Activated naive CD4-positive, alpha-beta T cell treated with anti-CD3 and anti-CD28 coated beads for 36 hours (primary cell): ENCODE results near the gene TAGLN. TPM values are rescaled to one million over a fixed set of nuclear protein-coding genes. Genes with fewer than 3 reads are reported as not detected.
"Not testable (repeated sequence)": the region's sequence is repeated elsewhere in the genome, so short reads cannot be mapped to it uniquely, and the experiment has no call there.

Experiments
- CTCF ChIA-PET: fragments of 350-600 bp; sonication (Branson Sonifier 250); formaldehyde crosslinking; loops from one replicate; lab custom pipeline; 2021; ENCODE audit warnings: antibody characterized with exemption; lab: Charles Lee
- DNase-seq: peaks from one replicate; pipeline ENCODE4 v3.0.0-alpha.2; 2020
- H3K27ac Mint-ChIP-seq: one replicate; pipeline ENCODE4 v1.8.0; 2021; ENCODE audit warnings: mild to moderate bottlenecking, mixed read lengths
- H3K27me3 Mint-ChIP-seq: one replicate; pipeline ENCODE4 v1.8.0; 2021; ENCODE audit warnings: low read depth, mixed read lengths
- H3K36me3 Mint-ChIP-seq: one replicate; pipeline ENCODE4 v1.8.0; 2021; ENCODE audit warnings: low read depth, mixed read lengths
- H3K4me1 Mint-ChIP-seq: one replicate; pipeline ENCODE4 v1.8.0; 2021; ENCODE audit warnings: low read depth, mixed read lengths
- H3K4me3 Mint-ChIP-seq: one replicate; pipeline ENCODE4 v1.8.0; 2021; ENCODE audit warnings: mild to moderate bottlenecking, moderate library complexity, mixed read lengths
- H3K9me3 Mint-ChIP-seq: one replicate; pipeline ENCODE4 v1.8.0; 2021; ENCODE audit warnings: mixed read lengths
- intact Hi-C: fragments of 100-400 bp; cut with micrococcal nuclease; formaldehyde crosslinking; loops from one replicate; pipeline ENCODE4 v1.15.1; 2023
- total RNA-seq, 2 experiments: library from RNA; stranded (reverse); gene quantifications; one replicate each; pipeline ENCODE4 v1.2.3, GENCODE V29; 2021

Gene TAGLN
- total RNA-seq, 2 experiments from 2014 or later: 2.1 to 2.2 TPM

- peaks cover 23% of the 10 kb centered on the region for H3K36me3 Mint-ChIP-seq
- not testable (repeated sequence) for DNase-seq, H3K27ac Mint-ChIP-seq, H3K4me3 Mint-ChIP-seq, H3K9me3 Mint-ChIP-seq, H3K4me1 Mint-ChIP-seq, H3K27me3 Mint-ChIP-seq
- CTCF ChIA-PET: interaction anchor here (0.6 kb wide), 1 partner anchor 141 kb away, joined by 3 read pairs; no protein-coding TSS in a partner anchor
- intact Hi-C loops: loop anchor here (5.0 kb wide), 1 partner anchor 76 kb away; no protein-coding TSS in a partner anchor
These were observed 9.5 kb downstream of the TAGLN start for GRCh38 chr11:117208710-117209109.

DNA sequence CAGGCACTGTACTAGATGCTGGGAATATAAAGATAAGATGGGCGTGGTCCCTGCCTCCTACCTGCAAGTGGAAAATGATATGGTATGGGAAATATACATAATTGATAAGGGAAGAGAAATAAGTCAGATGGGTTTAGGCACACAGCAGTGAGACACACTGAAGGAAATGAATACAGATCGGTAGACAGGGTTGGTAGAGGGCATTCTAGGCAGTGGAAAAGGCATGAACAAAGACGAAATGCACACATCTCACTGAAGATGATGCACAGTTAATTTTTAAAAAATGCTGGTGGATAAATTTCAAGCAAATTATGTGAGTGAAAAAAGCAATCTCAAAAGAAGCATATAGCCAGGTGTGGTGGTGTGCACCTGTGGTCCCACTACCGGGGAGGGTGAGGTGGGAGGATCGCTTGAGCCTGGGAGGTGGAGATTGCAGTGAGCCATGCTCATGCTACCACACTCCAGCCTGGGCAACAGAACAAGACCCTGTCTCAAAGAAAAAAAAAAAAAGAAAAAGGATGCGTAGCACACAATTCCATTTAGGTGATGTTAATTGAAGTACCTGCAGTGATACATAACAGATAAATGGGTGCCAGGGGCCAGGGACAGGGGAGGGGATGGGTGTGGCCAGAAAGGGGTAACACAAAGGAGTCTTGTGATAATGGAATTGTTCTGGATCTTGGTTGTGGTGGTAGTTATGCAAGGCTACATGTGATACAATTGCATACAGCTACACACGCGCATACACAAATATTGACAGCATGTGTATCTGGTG lies 10.4 kb downstream of the TAGLN start:
- not testable (repeated sequence) for DNase-seq, H3K27me3 Mint-ChIP-seq, H3K9me3 Mint-ChIP-seq, H3K4me3 Mint-ChIP-seq, H3K27ac Mint-ChIP-seq, H3K4me1 Mint-ChIP-seq
- H3K36me3 Mint-ChIP-seq: peaks cover 27% of the 10 kb centered on the region
- CTCF ChIA-PET: interaction anchor here (0.6 to 0.8 kb wide), 2 partner anchors 36 to 142 kb away, joined by 3 read pairs; no protein-coding TSS in a partner anchor
- intact Hi-C loops: loop anchor here (5.0 kb wide), 1 partner anchor 77 kb away; no protein-coding TSS in a partner anchor

GRCh38 chr11:117210620-117211019 lies 11.4 kb downstream of the TAGLN start:
- Mint-ChIP-seq H3K4me3 (no peak overlapping the region), H3K27ac (no peak overlapping the region), H3K9me3 (no peaks in the 10 kb centered on the region), H3K36me3 (peaks cover 24% of the 10 kb centered on the region), H3K27me3 (no peaks in the 10 kb centered on the region), H3K4me1 (no peaks in the 10 kb centered on the region)
- CTCF ChIA-PET: interaction anchor here (1.3 kb wide), 1 partner anchor 20 kb away, joined by 3 read pairs; no protein-coding TSS in a partner anchor
- intact Hi-C loops: no loop called here
- no peak for DNase-seq

DNA sequence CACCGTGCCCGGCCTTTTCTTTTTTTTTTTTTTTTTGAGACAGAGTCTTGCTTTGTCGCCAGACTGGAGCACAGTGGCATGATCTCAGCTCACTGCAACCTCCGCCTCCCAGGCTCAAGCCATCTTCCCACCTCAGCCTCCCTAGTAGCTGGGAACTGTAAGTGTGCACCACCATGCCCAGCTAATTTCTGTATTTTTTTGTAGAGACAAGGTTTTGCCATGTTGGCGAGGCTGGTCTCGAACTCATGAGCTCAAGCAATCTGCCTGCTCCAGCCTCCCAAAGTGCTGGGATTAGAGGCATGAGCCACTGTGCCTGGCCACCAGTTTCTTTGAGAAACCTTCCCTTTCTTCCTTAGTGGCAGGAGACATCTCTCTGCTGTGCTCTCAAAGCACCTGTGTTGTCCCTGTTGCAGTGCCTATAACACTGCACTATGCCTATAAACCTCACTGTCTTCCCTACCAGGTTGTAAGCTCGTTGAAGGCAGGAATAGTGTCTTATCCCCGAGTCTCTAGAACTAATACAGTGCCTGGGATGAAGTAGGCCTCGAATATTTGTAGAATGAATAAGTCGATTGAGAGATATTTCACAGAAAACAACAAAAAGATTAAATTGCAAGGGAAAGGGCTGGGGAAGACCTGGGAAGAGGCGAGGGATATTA lies 13.7 kb downstream of the TAGLN start:
- Mint-ChIP-seq H3K27ac (no peak overlapping the region), H3K9me3 (no peaks in the 10 kb centered on the region), H3K27me3 (no peaks in the 10 kb centered on the region), H3K4me3 (no peak overlapping the region), H3K36me3 (peaks cover 34% of the 10 kb centered on the region), H3K4me1 (peaks cover 7% of the 10 kb centered on the region)
- intact Hi-C loops: no loop called here
- CTCF ChIA-PET: interaction anchor here (0.9 kb wide), 1 partner anchor 13 kb away, joined by 6 read pairs; no protein-coding TSS in a partner anchor
- no peak for DNase-seq

DNA sequence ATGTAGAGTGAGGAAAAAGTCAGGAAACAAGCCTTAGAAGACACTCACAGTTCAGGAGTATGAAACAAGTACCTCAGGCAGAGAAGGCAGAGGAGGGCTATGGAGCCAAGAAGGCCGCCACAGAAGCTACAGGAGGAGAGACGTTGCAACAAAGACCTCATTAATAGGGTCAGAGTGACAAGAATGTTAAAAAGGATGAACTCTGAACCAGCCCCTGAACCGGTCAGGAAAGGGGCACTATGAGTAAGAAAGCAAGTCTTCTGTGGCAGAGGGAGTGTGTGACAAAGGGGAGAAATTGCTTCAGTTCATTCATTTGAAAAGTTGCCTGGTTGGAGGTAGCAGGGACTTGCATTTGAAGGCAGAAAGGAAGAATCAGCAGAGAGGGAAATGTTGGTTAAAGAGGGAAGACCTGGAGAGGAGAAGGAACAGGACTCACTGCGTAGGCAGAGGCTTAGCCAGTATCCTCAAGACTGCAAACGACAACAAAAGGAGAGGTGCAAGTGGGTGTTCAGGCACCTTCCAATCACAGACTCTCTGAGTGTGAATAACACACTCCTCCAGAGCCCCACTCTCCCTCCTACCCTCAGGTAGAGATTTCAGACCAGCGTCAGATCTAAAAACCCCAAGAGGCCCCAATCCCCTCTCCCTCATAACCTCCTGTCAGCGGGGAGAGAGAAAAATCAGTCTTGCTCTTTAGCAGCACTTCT lies 15.4 kb downstream of the TAGLN start:
- no peak for DNase-seq
- intact Hi-C loops: no loop called here
- H3K4me3 Mint-ChIP-seq: no peak overlapping the region
- peak overlapping the region; percentile 37 for H3K27ac Mint-ChIP-seq
- CTCF ChIA-PET: interaction anchor here (1.2 to 1.3 kb wide), 2 partner anchors 12 to 34 kb away, joined by 3 to 5 read pairs; no protein-coding TSS in a partner anchor
- peaks cover 7% of the 10 kb centered on the region for H3K4me1 Mint-ChIP-seq
- H3K9me3 Mint-ChIP-seq: no peaks in the 10 kb centered on the region
- peaks cover 48% of the 10 kb centered on the region for H3K36me3 Mint-ChIP-seq
- no peaks in the 10 kb centered on the region for H3K27me3 Mint-ChIP-seq

GRCh38 chr11:117217141-117218084 lies 18.2 kb downstream of the TAGLN start:
- CTCF ChIA-PET: interaction anchor here (0.6 to 4.3 kb wide), 3 partner anchors 12 to 234 kb away, joined by 3 to 25 read pairs (median 5); no protein-coding TSS in a partner anchor
- Mint-ChIP-seq H3K9me3 (no peaks in the 10 kb centered on the region), H3K36me3 (peaks cover 47% of the 10 kb centered on the region), H3K27me3 (no peaks in the 10 kb centered on the region), H3K4me1 (peaks cover 7% of the 10 kb centered on the region), H3K27ac (peak overlapping the region; percentile 51), H3K4me3 (no peak overlapping the region)
- intact Hi-C loops: no loop called here
- DNase-seq: no peak

DNA sequence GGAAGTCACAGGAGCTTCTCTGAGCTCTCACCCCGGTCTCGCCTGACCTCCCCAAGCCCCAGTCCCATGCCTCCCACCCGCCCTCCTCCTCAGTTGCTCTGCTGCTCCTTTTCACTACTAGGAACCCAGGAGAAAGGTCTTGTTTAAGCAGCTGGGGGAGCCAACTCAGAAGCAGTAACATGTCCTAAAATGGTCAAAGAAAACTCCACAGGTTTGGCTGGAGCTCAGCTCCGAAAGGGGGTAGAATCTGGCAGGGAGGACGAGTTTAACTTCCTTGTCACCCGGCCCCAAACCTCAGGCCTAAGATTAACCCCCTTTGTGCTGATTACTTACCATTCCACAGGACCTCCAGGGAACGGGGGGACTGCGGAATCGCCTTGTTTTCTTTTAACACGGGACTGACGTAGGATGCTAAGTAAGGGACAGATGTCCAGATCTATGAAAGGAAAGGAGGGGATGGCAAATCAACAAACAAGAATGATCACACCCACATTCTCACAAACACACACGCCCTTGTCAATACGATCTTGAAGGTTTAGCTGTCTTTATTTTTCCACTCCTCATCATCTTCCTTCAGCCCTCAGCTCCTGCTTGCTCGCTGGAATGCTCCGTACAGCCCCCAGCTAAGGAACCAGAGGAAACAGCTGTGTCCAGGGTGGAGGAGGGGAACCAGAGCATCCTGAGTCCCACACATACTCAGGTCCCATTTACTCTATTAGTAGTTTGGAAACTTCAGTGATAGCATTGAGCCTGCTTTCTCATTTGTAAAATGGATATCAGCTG lies 19.2 kb downstream of the TAGLN start:
- H3K4me1 Mint-ChIP-seq: peaks cover 7% of the 10 kb centered on the region
- no peaks in the 10 kb centered on the region for H3K9me3 Mint-ChIP-seq
- no peak for DNase-seq
- no peak overlapping the region for H3K4me3 Mint-ChIP-seq
- intact Hi-C loops: no loop called here
- H3K36me3 Mint-ChIP-seq: peaks cover 48% of the 10 kb centered on the region
- CTCF ChIA-PET: interaction anchor here (0.6 to 4.3 kb wide), 2 partner anchors 11 to 233 kb away, joined by 3 to 25 read pairs; no protein-coding TSS in a partner anchor
- peak overlapping the region; percentile 24 for H3K27ac Mint-ChIP-seq
- H3K27me3 Mint-ChIP-seq: no peaks in the 10 kb centered on the region

DNA sequence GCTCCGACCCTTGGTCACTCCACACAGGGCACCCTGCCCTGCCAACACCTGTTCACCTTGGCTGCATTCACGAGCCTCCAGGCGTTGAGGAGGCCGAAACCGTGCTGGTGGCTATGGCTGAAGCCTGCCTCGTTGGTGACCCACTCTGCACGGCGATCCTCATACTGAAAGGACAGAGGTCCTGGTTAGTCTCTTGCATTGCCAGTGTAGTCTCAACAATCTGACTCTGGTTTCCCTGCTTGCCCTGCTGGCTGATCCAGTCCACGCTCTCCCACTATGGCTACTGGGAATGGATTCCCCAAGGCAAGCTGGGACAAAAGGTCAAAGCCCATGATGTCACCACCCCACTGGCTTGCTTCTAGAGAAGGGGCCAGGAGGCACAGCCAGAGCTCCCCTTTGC lies 19.8 kb downstream of the TAGLN start:
- intact Hi-C loops: no loop called here
- CTCF ChIA-PET: interaction anchor here (4.3 kb wide), 1 partner anchor 10 kb away, joined by 25 read pairs; no protein-coding TSS in a partner anchor
- peak overlapping the region; percentile 24 for H3K27ac Mint-ChIP-seq
- H3K27me3 Mint-ChIP-seq: no peaks in the 10 kb centered on the region
- H3K4me1 Mint-ChIP-seq: peaks cover 7% of the 10 kb centered on the region
- H3K4me3 Mint-ChIP-seq: no peak overlapping the region
- no peak for DNase-seq
- peaks cover 49% of the 10 kb centered on the region for H3K36me3 Mint-ChIP-seq
- H3K9me3 Mint-ChIP-seq: no peaks in the 10 kb centered on the region

GRCh38 chr11:117219455-117219854 lies 20.3 kb downstream of the TAGLN start:
- peaks cover 7% of the 10 kb centered on the region for H3K4me1 Mint-ChIP-seq
- no peaks in the 10 kb centered on the region for H3K27me3 Mint-ChIP-seq
- CTCF ChIA-PET: interaction anchor here (4.3 kb wide), 1 partner anchor 10 kb away, joined by 25 read pairs; no protein-coding TSS in a partner anchor
- H3K36me3 Mint-ChIP-seq: peaks cover 49% of the 10 kb centered on the region
- no peaks in the 10 kb centered on the region for H3K9me3 Mint-ChIP-seq
- no peak overlapping the region for H3K27ac Mint-ChIP-seq
- DNase-seq: no peak
- no peak overlapping the region for H3K4me3 Mint-ChIP-seq
- intact Hi-C loops: no loop called here

- Mint-ChIP-seq H3K9me3 (no peaks in the 10 kb centered on the region), H3K27me3 (no peaks in the 10 kb centered on the region), H3K36me3 (peaks cover 51% of the 10 kb centered on the region), H3K27ac (no peak overlapping the region), H3K4me3 (no peak overlapping the region), H3K4me1 (peaks cover 7% of the 10 kb centered on the region)
- intact Hi-C loops: no loop called here
- CTCF ChIA-PET: interaction anchor here (4.3 kb wide), 1 partner anchor 9 kb away, joined by 25 read pairs; no protein-coding TSS in a partner anchor
- no peak for DNase-seq
These were observed 20.8 kb downstream of the TAGLN start for GRCh38 chr11:117219995-117220394.
